DMS114 treated with DMSO at 0.1 percent for 48 hours (cell line): ENCODE measurements around the gene C1orf50.
"Not testable (repeated sequence)": the region's sequence is repeated elsewhere in the genome, so short reads cannot be mapped to it uniquely, and the experiment has no call there.

ENCODE experiments used
- DNase-seq: peaks from one replicate; lab custom pipeline; 2025; ENCODE audit not compliant: unreplicated experiment; lab: John Stamatoyannopoulos, UW

The C1orf50 gene

DNA sequence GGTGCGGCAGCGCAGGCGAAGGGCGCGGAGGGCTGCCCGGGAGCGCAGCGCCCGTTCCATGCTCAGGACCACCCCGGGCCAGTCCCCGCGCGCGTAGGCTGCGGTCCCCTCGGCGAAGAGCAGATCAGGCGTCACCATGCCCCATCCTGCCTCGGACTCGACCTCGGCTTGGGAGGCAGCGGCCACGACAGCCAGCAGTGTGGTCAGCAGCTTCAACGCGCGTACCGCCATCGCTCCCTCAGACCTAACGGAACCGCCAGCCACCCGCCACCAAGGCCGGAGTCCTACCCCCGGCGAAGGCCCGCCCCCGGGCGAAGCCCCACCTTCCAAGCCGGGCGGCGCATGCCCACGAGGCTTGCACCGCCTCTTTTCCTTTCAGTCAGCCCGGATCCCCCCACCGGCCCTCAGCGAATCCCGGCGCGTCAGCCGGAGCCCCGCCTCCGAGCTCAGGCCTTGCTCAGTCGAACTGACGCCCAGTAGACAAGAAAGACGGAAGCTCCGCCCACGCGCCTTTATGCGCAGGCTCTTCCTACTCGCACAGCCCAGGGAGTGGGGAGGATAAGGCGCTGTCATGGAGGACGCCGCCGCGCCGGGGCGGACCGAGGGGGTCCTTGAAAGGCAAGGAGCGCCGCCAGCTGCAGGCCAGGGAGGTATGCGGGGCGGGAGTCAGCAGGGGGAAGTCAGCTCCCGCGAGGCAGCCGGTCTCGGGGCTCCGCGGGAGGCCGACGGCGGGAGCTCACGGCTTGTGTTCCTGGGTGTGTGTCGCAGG lies at the start of gene C1orf50, which contains the start of gene P3H1:
Gene C1orf50, plus strand, starts transcription at position 509 of the 769 bp plus-strand sequence. Its CDS starts 63 bp downstream, at position 572.
Gene P3H1, minus strand, starts transcription at position 288 of the 769 bp plus-strand sequence. Its CDS starts 57 bp downstream, at position 231.
- DNase-seq = peak; percentile 97

DNA sequence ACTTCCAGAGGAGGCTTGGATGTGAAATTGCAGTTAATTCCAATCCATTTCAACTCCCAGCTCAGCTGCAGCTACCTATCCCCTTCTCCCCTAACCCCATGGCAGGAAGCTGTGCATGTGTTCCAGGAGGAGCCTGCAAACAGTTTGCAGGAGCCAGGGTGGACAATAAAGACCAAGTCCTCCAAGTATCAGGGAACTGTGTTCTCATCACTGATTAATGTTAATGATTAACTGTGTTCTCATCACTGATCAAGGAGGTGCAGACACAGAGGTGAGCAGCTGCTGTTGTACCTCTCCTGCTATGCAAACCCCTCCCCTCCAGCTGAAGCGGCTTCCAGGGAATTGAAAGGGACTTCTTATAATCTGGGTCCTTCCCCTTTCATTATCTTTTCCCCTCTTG lies 46.2 kb upstream of the C1orf50 start:
- no peak for DNase-seq

DNA sequence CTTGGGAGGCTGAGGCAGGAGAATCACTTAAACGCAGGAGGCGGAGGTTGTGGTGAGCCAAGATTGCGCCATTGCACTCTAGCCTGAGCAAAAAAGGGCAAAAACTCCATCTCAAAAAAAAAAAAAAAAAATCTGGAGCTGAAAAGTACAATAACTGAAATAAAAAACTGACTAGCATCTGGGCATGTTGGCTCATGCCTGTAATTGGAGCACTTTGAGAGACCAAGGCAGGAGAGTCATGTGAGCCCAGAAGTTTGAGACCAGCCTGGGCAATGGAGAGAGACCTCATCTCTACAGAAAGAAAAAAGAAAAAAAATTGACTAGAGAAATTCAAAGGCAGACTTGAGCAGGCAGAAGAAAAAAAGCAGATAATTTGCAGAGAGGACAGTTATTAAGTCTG lies 45.1 kb upstream of the C1orf50 start:
- DNase-seq = no peak

DNA sequence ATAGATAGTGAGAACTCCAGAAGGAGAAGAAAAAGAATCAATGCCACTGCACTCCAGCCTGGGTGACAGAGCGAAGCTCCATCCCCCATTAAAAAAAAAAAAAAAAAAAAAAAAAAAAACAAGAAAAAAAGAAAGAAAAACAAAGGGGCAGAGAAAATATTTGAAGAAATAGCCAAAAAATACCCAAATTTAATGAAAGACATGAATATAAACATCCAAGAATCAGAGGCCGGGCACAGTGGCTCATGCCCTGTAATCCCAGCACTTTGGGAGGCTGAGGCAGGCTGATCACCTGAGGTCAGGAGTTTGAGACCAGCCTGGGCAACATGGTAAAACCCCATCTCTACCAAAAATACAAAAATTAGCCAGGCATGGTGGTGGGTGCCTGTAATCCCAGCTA lies 44.6 kb upstream of the C1orf50 start:
- DNase-seq = not testable (repeated sequence)

GRCh38 chr1:42723511-42723910 lies 43.5 kb upstream of the C1orf50 start:
- no peak for DNase-seq

- not testable (repeated sequence) for DNase-seq
These were observed 41.2 kb upstream of the C1orf50 start for GRCh38 chr1:42725820-42726219.

GRCh38 chr1:42730002-42730401 lies 37.0 kb upstream of the C1orf50 start:
- DNase-seq = no peak

DNA sequence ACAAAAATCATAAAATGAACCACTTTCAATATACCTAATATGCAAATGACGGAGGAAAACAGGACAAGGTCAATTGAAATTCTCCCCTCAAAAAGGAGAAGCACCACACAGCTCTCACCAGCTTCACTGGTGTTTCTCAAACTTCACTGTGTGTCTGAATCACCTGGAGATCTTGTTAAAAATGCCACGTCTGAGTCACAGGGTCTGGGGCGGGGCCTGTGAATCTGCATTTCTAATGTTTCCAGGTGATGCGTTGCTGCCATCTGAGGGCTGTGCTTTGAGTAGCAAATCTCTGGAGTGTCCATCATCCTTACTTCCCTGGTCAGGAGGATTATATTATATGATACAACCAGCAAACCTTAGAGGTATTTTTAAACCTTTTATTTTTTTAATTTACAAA lies 36.1 kb upstream of the C1orf50 start:
- DNase-seq = no peak

DNA sequence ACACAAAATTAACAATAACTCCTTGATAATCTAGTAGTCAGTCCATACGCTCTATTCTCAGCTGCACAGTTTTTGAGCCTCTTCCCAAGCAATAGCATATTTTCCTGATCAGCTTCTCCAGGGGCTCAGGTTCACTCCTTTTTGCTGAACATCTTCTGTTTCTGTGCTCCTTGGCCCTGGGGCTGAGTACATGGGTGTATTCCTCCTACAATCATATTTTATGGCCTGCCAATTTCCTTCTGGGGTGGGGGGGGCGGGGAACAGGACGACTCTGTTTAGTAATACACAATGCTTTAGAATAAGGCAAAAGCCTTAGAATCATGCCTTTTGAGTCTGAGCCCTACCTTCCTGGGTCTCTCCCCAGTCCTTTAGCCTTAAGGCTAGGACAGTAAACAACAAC lies 35.5 kb upstream of the C1orf50 start:
- no peak for DNase-seq

- DNase-seq = no peak
These were observed 34.8 kb upstream of the C1orf50 start for GRCh38 chr1:42732126-42732680.

DNA sequence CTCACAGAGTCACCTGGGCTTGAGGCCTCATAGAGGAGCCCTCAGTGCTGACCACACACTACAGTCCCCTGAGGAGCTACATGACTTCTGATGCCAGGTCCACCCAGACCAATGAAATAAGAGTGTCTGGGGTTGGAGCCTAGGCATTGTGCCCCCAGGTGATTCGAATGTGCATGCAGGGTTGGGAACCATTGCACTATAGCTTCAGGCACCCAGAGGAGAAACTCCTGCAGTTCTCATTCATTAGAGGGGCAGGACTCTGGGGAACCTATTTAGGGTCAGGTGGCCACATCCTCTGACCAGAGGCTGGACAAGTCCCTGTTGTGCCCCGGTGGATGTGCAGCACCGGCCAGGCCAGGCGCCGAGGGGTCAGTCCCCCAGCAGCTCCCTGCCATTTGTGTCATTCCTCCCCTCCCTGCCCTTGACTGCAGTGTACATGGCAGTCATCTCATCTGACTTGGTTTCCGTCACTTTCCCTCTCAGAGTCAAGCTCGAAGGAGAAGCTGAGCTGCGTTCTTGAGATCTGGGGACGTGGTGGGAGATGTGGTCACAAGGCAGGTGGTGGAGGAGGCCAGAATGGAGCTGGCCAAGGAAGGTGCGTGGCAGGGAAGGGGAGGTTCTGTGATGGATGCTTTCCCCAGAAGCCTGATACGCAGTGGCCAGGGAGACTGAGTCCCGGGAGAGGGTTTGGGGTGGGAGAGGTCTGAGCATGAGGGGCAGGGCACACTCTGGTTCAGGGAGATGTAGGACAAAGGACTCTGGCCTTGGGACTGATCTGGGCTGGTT lies 33.4 kb upstream of the C1orf50 start:
- DNase-seq = no peak

- no peak for DNase-seq
These were observed 32.6 kb upstream of the C1orf50 start for GRCh38 chr1:42734201-42735035.

GRCh38 chr1:42735056-42735455 lies 32.0 kb upstream of the C1orf50 start:
- DNase-seq = no peak

GRCh38 chr1:42735477-42736105 lies 31.5 kb upstream of the C1orf50 start:
- no peak for DNase-seq

DNA sequence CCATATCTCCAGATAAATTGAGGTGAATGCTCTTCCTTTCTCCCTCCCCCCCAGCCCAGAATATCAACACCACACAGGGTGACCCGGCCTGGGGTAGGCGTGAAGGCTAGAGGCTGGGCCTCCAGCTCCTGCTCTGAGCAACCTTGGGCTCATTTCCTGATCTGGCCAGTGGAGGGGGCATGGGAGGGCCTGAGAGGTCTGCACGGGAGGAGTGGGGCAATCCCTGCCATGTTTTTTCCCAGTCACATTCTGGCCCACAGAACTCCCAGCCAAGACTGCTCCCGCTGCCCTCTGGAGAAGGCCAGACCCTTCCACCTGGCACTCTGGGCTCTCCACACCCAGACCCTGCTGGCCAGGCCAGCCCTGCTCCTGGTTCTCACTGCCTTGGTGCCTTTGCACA lies 30.9 kb upstream of the C1orf50 start:
- DNase-seq = no peak

- no peak for DNase-seq
These were observed 30.4 kb upstream of the C1orf50 start for GRCh38 chr1:42736571-42737200.

GRCh38 chr1:42737257-42737656 lies 29.8 kb upstream of the C1orf50 start:
- DNase-seq = no peak

DNA sequence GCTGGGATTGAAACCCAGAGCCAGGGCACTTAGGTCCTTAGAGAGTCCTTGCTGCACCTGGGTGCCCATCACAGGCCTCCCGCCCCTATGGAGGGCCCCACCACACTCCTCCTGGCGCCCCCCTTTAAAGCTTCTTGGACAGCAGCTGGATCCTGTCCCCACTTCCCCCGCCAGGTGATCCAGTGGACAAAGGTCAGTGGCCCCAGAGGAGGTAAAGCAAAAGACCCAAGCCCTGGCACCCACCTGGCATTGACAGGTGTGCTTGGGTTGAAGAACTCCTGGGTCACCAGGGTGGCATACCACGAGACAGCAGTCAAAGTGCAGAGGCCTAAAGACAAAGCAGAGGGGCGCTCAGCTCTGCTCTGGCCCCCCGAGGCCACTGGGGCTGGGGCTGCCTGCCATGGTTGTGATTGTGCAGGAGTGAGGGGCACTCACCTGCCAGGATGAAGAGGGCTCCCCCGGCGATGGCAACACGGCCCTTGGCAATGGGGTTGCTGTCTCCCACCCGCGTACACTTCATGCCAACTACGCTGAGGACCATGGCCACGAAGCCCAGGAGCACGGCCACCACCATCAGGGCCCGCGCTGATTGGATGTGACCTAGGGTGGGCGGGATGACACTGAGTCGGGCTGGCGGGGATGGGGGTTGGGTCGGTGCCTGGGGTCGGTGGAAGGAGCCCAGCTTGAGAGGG lies 28.9 kb upstream of the C1orf50 start:
- no peak for DNase-seq

GRCh38 chr1:42738678-42739226 lies 28.3 kb upstream of the C1orf50 start:
- no peak for DNase-seq
